ENCODE measurements around the gene G0S2. TPM values are rescaled to one million over a fixed set of nuclear protein-coding genes. Genes with fewer than 3 reads are reported as not detected.

G0S2 gene
- total RNA-seq, 1 experiment from 2014 or later, result 0.35 TPM

DNA sequence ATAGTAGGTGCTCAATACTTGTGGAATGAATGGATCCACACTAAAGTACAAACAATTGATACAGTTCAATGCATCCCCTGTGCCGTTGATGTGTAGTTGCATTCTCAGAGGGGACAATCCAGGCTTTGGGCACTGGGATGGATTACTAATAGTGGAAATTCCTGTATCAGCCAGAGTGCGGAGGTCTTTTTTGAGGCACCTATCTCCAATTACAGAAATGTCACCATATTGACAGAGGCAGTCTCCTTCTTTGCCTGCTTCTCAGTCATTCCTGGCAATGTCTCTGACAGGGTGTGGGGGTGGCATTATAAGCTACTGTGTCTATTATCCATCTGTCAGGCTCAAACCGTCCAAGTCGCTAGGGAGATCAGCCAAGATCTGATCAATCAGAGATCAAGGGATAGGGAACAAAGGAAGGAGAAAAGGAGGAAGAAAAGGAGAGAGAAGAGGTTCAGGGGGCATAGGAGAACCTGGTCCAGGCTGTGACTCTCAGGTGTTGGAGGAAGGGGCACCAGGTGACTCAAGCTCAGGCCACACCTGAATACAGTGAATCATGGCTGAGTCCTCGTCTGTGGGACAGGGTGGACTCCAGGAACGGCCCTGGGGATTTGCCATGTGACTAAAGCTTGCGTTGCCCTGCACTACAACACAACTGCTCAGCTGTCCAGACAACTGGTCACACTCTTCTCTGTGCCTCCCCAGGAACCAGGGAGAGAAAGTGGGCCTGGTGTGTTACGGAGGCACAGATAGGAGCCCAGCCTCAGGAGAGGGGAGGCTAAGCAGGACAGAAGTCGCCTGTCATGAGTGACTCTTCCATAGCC, 19.6 kb upstream of the G0S2 start:
- Histone ChIP-seq H3K27me3 (ENCODE audit: insufficient read depth, low read length) (no peaks in the 10 kb centered on the region), H2BK12ac (ENCODE audit: insufficient read length, low read depth, low read length) (no peak overlapping the region), H3K27ac (ENCODE audit: insufficient read length, low read depth, low read length) (no peak overlapping the region), H2BK15ac (ENCODE audit: low read depth, low read length) (no peak overlapping the region), H3T11ph (ENCODE audit: low read length) (no peak overlapping the region), H3K4me2 (ENCODE audit: insufficient read depth, insufficient read length, low read length) (no peak overlapping the region), H3K9me3 (ENCODE audit: control insufficient read depth, low read depth, low read length) (no peaks in the 10 kb centered on the region), H3K56ac (ENCODE audit: insufficient read length, low read depth, low read length) (no peak overlapping the region), H4K5ac (ENCODE audit: insufficient read length, low read depth, low read length) (no peak overlapping the region), H4K91ac (ENCODE audit: insufficient read length, low read depth, low read length) (no peak overlapping the region), H2BK20ac (ENCODE audit: low read depth, low read length, poor library complexity, severe bottlenecking) (no peak overlapping the region), H4K20me1 (ENCODE audit: control insufficient read depth, insufficient read depth, insufficient read length) (no peaks in the 10 kb centered on the region), H3K18ac (ENCODE audit: insufficient read length, low read depth, low read length) (no peak overlapping the region), H4K8ac (replicated peaks; ENCODE audit: insufficient read length, low read depth, low read length) (no peak overlapping the region), H2AFZ (ENCODE audit: low read length) (no peak overlapping the region), H3K79me1 (ENCODE audit: insufficient read depth, low read depth, low read length, poor library complexity, severe bottlenecking) (no peaks in the 10 kb centered on the region), H2AK5ac (ENCODE audit: insufficient read length, low read length) (no peak overlapping the region), H3K4ac (ENCODE audit: low read depth, low read length) (no peak overlapping the region), H2BK5ac (ENCODE audit: insufficient read length, low read length) (no peak overlapping the region), H3K9ac (ENCODE audit: extremely low read depth, insufficient read length, low read length) (no peak overlapping the region), H3K79me2 (ENCODE audit: insufficient read depth, low read length) (no peaks in the 10 kb centered on the region), H3K14ac (ENCODE audit: insufficient read depth, low read length) (no peak overlapping the region), H3K23me2 (ENCODE audit: insufficient read length, low read depth, low read length, poor library complexity, severe bottlenecking) (no peaks in the 10 kb centered on the region), H3K23ac (ENCODE audit: insufficient read length, low read depth, low read length) (no peak overlapping the region), H2BK120ac (ENCODE audit: low read depth, low read length, poor library complexity, severe bottlenecking) (no peak overlapping the region), H3K4me1 (ENCODE audit: insufficient read depth, low read length) (no peaks in the 10 kb centered on the region)
- Mint-ChIP-seq H3K9me3 (no peaks in the 10 kb centered on the region), H3K36me3 (ENCODE audit: insufficient read depth in 1 of 3, low read depth in 3 of 3) (no peaks in the 10 kb centered on the region), H3K27me3 (ENCODE audit: low read depth) (peaks cover 5% of the 10 kb centered on the region), H3K4me3 (no peak overlapping the region), H3K4me1 (peaks cover 26 to 39% of the 10 kb centered on the region in 2 experiments), H3K27ac (no peak overlapping the region; a peak in 1 of 7 replicates)
- WGBS (ENCODE audit: extremely low coverage, insufficient read length, low lambda C conversion rate), result no CpG with 5 or more reads among the region's 9 CpGs
- TF ChIP-seq, protein P1, sequence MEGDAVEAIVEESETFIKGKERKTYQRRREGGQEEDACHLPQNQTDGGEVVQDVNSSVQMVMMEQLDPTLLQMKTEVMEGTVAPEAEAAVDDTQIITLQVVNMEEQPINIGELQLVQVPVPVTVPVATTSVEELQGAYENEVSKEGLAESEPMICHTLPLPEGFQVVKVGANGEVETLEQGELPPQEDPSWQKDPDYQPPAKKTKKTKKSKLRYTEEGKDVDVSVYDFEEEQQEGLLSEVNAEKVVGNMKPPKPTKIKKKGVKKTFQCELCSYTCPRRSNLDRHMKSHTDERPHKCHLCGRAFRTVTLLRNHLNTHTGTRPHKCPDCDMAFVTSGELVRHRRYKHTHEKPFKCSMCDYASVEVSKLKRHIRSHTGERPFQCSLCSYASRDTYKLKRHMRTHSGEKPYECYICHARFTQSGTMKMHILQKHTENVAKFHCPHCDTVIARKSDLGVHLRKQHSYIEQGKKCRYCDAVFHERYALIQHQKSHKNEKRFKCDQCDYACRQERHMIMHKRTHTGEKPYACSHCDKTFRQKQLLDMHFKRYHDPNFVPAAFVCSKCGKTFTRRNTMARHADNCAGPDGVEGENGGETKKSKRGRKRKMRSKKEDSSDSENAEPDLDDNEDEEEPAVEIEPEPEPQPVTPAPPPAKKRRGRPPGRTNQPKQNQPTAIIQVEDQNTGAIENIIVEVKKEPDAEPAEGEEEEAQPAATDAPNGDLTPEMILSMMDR (conservative IDR thresholded peaks at IDR 0.05), result no peak
- no peak for DNase-seq
